GM04504 (cell line): ENCODE measurements around the gene RARRES1.

ENCODE experiments used
- DNase-seq: peaks from one replicate; pipeline ENCODE4 v3.0.0-alpha.2; 2012; ENCODE audit warnings: low read depth

RARRES1 gene

GRCh38 chr3:158765518-158766205 is 33.4 kb upstream of the RARRES1 start:
- no peak for DNase-seq

DNA sequence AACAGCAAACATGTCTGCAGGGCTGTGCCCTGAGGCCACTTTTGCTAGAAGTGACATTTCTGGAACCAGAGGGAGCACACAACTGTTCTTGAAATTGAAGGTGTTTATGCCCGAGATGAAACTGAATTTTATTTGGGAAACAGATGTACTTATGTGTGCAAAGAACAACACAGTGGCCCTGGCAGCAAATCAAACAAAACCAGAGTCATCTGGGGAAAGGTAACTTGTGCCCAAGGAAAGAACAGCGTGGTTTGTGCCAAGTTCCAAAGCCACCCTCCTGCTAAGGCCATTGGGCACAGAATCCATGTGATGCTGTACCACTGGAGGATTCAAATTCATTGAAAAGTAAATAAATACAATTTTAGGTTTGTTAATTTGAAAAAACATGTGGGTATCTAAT is 31.2 kb upstream of the RARRES1 start:
- DNase-seq: no peak

- DNase-seq: no peak
Observed at GRCh38 chr3:158762701-158763100, 30.4 kb upstream of the RARRES1 start.

DNA sequence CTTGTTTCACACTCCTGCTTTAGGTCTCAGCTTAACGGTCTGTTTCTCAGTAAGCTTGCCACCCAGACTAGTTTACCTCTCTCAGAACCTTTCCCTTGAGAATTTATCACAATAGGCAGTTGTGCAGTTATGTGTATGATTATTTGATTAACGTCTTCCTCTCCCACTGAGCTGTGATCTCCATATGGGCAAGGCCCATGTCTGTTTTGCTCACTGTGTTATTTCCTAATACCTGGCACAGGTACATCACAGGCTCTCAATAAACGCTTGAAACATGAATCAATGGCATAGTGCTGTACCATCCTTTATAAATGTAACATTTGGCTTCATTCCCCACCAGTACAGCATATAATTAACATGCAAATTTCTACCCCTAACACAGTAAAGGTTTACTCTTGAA is 29.1 kb upstream of the RARRES1 start:
- no peak for DNase-seq

- no peak for DNase-seq
Observed at GRCh38 chr3:158755421-158755820, 23.2 kb upstream of the RARRES1 start.

GRCh38 chr3:158753854-158754253 is 21.6 kb upstream of the RARRES1 start:
- DNase-seq: no peak

GRCh38 chr3:158751316-158751715 is 19.1 kb upstream of the RARRES1 start:
- DNase-seq: no peak

- DNase-seq: no peak
Observed at GRCh38 chr3:158750016-158750415, 17.8 kb upstream of the RARRES1 start.

- no peak for DNase-seq
Observed at GRCh38 chr3:158749526-158749925, 17.3 kb upstream of the RARRES1 start.

DNA sequence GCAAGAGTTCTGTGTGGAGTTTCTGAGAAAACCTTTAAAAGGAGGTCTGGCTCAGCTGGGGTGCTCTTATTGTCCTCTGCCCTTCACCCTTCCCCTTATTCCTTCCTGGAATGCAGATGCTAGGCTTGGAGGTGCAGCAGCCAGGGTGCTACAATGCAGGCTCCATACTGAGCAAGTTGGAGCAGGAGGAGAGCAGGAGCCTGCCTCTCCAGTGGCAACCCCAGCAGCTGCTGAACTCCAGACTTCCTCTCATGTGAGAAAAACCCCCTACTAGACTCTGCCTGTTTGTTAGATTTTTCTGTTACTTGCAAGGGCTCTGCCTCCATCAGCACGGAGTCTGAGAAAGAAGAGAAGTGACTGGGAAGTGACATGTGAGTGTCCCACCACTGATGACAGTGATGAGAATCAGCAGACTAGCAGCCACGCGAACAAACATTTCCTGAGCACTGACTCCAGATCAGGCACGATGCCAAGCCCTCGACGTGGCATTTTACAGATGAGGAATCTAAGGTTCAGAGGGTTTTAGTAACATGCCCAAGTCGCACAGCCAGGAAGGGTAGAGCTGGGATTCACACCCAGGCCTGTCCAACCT is 16.1 kb upstream of the RARRES1 start:
- no peak for DNase-seq

GRCh38 chr3:158747417-158747816 is 15.2 kb upstream of the RARRES1 start:
- no peak for DNase-seq

GRCh38 chr3:158745551-158745950 is 13.3 kb upstream of the RARRES1 start:
- no peak for DNase-seq

GRCh38 chr3:158744567-158745288 is 12.5 kb upstream of the RARRES1 start:
- DNase-seq: no peak

DNA sequence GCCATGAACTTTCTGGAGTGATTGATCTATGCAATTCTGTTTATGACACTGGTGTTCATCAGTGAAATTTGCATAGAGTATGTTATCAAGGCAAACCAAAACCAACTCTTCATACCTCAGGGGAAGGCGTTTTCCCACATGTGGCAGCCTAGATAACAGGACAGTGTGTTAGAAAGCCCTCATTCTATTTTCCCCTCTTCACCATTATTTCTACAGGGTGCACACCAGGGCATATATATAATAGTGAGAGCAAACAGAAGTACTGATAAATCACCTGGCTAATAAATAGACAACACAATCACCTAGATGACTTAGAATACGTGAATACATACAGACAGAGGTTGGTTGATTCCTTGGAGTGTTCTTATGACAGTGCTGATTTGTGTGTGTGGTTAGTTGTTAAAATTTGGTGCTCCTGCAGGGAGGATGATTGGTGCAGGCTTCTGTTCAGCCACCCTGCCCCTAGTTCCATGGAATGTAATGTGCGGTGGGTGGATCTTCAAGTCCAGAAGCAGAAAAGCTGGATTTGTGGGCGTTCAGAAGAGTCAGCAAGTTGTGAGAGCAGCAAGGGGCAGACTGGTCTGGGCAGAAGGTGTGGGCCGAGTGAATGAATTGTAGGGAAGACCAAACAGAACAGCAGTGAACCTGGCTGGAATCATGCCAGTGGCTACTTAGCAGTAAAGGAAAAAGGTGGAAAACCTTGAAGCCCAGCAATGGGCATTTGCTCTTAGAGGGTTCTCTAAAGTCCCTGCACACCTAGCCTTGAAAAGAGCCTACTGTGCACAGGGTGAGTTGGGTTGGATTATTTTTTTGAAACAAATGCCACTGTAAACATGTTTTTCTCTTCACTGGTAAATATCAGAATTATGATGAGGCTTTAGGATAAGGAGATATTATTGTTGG is 11.7 kb upstream of the RARRES1 start:
- no peak for DNase-seq

DNA sequence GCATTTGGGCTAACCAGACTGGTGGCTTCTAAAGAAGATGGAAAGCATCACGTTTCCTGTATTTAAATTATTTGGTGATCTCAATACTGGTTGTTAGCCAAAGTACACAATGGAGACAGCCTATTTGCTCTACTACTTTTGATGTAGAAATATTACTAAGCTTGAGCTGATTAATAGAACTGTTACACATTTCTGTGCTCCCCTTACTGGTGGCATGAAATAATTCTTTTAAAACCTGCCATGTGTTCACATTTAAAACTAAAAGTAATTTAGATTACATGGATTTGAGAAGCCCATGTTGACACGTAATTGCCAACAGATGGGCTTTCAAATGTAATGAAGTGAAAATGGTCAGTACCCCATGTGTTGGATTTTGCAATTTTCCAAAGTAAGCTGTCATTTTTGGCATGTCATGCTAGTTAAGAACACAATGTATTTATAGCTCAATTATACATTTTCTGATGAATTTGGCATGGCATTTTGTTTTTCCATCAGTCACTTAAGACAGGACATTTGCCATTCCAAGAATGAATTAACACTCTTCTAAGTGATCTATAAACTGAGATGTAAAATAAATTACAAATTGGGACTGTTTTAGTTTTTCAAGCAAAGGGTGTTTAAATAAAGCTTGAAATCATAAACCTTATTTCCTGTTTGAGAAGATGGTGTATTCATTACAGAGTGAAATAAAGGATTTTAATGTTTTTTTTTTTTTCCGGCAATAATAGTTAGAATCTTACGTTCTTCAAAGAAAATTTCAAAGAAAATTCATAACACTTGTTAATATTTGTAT is 10.8 kb upstream of the RARRES1 start:
- peak; percentile 51 for DNase-seq

DNA sequence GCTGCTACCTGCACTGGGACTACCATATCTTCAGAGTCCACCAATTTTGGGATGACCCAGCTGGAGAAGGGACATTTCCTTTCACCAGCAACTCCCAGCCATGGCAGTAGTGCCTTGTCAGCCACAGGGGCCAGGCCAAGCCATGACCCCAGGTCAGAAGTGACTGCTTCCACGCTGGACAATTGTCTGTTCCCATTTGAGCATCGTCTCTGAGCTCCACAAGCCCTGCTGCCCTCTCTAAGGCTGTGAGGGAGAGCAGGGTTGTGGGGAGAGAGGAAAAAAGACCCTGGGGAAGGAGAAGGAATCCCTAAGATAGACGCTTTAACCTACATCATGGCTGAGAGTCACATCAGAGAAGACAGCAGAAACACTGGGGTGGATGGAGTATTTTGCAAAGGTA is 7.4 kb upstream of the RARRES1 start:
- DNase-seq: no peak

GRCh38 chr3:158739078-158739477 is 6.8 kb upstream of the RARRES1 start:
- DNase-seq: no peak

GRCh38 chr3:158738653-158739052 is 6.4 kb upstream of the RARRES1 start:
- DNase-seq: no peak

GRCh38 chr3:158737976-158738615 is 5.8 kb upstream of the RARRES1 start:
- DNase-seq: no peak

DNA sequence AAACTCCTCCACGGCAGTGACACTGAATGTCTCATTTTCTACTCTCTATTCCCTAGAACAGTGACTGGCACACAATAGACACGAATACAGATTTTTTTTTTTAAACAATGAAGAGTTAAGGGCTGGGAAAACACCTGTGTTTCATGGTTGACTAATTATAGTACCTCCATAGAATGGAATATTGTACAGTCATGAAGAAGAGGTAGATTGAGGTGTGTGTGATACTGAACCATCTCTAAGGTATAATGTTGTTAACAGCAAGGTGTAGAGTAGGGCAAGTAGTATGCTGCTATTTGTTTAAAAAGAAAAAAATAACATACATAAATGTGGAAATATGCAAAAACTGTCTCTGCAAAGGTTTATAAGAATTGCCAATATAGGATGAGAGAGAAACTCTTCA is 5.2 kb upstream of the RARRES1 start:
- no peak for DNase-seq
